ENCODE measurements around the gene TBR1.

Gene TBR1

DNA sequence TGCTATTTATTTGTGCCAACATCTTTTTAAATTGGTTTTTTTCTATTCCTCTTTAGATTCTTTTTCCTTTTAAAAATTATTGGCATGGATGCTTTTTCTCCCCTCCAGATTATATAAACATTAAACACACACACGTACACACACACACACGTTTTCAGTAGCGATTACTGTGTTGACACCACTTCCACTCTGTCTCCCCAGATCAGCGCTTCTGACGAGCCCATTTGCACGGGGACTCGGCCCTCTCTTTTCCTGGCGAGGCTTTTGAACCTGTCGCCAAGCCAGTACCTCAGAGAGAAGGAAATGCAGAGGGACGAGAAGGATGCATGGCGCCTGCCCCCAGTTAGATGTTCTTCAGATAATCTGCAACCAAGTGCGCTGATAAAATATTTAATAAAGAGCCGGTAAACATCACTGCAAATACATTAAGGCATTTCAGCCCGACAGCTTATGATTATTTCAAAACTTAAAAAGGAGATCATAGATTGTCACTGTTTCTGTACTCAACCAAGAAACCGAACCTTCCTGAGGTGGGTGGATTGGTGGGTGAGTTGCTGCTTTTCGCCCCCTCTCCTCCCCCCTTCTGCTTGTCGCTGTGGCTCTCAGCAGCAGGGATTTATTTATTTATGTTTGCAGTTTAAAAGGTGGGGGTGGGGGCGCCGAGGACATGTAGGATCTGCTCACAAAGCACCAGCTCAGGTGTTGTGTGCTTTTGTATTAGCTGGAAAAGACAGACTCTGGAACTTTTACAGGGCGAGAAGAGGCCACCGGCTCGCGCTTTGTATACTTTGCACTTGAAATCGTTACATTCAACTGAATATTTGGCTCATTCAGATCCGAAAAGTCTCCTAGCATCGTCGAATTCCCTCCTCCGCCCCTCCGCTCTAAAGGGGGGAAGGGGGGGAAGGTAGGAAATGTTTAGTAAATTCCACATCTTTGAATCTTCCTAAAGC lies 787 bp upstream of the TBR1 start:
- no peak for DNase-seq (ENCODE audit: low read depth)

DNA sequence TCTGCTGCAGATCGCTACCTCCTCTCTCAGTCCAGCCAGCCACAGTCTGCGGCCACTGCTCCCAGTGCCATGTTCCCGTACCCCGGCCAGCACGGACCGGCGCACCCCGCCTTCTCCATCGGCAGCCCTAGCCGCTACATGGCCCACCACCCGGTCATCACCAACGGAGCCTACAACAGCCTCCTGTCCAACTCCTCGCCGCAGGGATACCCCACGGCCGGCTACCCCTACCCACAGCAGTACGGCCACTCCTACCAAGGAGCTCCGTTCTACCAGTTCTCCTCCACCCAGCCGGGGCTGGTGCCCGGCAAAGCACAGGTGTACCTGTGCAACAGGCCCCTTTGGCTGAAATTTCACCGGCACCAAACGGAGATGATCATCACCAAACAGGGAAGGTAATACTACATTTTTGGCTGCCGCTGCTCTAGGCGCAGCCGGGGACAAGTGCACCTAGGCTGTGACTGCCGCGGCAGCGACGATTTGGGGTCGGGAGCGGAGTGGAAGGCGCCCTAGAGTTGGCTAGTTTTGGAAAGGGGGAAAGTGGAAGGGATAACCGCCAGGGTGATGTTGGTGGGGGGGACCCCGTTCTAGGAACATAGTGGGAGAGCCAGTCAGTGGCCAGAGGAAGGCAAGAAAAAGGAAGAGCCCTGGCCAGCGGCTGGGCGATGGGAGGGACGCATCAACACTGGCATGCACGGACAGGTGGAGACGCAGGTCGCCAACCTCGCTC lies 776 bp downstream of the TBR1 start:
- DNase-seq (ENCODE audit: low read depth), result no peak

DNA sequence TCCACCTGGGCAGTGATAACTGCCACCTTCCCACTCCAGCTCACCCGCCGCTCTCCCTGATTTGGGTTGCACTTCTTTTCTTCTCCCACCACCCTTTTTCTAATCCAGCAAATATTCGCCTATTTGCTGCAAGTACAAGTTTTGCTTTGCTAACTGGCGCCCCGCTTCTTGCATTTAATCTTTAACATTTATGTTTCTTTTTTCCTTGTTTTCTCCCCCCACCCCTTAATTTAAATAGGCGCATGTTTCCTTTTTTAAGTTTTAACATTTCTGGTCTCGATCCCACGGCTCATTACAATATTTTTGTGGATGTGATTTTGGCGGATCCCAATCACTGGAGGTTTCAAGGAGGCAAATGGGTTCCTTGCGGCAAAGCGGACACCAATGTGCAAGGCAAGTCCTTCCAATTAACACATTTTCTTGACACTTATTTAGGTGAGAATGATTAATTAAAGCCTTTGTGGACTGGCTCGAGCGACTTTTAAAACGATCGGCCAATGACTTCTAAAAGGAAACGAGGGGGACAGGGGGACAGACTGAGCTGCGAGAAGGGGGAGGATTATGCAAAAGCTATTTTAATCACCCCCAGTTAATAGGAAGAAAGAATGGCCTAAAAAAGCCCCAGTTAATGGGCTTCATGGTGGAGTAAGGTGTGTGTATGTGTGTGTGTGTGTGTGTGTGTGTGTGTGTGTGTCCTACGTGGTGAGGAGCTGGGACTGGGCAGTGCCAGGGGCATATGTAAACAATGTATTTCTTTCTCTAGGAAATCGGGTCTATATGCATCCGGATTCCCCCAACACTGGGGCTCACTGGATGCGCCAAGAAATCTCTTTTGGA lies 1.6 kb downstream of the TBR1 start:
- DNase-seq (ENCODE audit: low read depth), result no peak

DNA sequence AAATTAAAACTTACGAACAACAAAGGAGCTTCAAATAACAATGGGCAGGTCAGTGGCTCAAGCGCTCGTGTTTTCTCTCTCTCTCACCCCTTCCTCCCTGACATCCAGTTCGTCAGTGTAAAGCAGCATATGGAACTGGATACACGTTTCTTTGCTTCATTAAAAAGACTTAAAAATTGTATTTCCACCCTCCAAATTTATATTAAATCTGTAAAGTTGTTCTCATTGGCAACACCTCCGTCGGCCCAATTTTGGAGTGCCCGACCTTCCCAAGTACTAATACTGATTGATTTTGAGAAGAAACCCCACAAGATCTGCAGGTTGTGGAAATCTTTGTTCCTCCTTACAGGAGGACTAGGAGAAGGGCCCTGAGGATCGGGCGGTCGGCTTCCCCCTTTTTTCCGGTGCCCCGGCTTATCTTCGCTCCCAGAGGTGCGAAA lies 2.2 kb downstream of the TBR1 start:
- DNase-seq (ENCODE audit: low read depth), result no peak

DNA sequence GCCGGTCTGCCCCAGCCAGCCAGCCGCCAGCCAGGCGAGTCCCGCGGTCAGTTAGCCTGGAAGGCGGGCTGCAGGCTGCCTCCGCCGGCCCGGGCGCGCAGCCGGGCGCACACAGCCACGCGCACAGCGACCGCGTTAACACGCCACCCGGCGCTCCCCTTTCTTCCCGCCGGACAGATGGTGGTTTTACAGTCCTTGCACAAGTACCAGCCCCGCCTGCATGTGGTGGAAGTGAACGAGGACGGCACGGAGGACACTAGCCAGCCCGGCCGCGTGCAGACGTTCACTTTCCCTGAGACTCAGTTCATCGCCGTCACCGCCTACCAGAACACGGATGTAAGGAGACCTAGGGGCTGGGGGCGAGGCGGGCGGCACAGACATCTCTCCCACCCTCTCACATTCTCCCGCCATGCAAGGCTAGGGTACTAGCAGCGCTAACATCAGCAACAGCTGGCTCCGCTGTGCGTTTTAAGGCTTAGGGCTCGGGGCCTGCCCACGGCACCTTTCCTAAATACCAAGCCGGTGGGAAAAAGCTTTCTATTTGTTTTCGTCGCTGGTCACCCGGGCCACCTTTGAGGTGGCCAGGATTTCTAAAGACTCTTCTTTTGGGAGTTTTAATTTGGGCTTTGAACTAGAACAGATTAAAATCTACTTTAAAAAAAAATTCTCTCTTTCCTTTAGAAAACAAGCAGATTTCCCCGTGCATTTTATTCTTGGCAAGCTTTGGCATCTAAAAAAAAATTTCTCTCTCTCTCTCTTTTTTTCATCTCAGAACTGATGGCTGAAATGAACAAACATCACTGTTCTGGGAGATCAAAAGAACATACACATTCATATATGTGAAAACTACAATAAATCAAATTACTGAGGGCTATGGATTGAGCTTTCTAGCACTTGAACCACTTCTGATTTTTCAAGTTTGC lies 2.9 kb downstream of the TBR1 start:
- DNase-seq (ENCODE audit: low read depth), result no peak

DNA sequence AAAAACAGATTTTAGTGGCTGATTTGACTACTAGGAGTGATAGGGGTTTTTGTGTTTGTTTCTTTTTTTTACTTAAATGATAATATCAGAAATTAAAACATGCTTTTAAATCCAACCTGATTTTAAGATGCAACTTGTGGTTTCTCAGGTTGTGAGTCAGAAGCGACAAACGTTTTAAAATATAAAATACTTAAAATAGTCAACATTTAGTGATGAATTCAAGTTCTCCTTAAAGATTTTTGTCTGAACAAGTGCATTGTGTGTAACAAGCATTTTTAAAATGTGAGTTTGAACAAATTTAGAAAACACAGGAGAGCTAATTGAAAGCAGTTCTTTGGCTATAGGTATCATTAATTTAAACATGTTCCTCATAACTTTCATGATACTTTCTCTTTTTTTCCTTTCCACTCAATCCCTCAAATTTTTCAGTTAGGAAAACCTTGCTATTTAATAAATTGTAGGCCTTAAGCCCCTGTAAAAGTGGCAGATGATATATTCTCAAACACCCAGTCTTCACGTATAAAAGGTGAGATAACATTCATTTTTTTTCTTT lies 3.6 kb downstream of the TBR1 start:
- DNase-seq (ENCODE audit: low read depth), result no peak

DNA sequence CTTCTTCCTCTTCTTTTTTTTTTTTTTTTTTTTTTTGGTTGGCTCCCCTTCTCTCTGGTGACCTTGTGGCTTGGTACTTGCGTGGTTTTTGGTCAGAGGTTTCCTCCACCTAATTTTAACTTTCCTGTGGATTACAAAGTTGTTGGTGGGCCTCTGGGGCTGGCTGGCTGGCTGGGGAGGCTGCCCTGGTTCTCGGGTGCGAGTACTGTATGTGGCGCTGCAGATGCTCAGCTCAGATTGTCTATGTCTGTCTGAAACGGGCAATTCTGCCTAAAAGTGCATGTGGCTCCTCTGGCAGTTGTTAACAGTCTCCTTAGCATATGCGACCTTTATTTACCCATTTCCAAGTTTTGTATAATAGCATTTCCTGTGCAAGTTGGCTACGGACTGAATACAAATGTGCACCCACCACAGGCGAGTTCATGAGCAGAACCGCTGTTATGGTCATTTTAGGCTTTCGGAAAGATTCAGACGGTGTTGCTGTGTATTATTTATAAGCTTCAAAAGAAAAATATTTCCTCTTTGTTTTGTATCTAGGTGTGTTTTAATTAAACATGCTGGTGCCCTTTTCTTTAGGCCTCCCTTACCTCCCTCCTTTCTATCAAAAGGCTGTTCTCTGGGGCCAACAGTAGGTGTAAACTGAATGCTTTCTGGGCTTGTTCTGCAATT lies 4.4 kb downstream of the TBR1 start:
- DNase-seq (ENCODE audit: low read depth), result no peak

DNA sequence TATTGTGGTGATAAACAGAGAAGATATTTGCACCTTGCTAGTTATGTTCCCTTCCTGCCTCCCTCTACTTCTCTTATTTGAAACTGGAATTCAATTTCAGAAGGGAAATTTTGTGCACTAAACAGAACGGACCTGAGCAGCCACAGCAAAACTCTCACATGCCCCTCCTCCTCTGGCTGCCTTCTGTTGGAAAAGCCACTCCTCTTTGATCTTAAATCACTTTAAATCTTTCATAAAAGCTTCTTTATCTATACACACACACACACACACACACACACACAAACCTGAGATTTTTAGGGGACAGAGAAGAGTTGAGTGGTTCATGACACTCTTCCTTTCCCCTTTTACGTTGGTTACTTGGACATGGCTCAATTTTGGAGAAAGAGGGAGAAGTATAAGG lies 5.6 kb downstream of the TBR1 start:
- DNase-seq (ENCODE audit: low read depth), result no peak

DNA sequence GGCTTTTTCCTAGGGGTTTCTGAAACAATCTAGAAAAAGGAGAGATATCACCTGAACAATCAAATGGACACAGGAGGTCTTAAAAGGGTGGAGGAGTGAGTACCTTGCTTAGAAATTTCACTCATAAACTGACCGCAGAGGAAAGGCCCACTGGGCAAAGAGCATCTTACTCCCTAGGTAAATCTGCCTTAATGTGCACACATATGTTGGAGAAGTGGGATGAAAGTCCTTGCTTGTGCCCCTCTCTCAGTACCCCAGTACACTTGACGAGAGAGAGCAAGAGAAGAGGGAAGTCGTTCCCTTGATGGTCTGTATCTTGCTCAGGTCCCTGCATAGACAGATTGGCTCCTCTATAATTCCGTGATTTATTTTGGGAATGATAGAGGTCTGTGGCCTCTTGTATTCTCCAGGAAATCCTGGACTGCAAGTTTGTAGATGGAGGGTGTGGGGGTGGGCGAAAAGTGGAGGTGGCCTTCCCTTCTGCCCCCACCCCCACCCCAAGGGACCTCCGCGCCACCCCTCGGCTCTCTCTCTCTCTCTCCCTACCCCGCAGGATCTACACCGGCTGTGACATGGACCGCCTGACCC lies 6.8 kb downstream of the TBR1 start:
- no peak for DNase-seq (ENCODE audit: low read depth)

DNA sequence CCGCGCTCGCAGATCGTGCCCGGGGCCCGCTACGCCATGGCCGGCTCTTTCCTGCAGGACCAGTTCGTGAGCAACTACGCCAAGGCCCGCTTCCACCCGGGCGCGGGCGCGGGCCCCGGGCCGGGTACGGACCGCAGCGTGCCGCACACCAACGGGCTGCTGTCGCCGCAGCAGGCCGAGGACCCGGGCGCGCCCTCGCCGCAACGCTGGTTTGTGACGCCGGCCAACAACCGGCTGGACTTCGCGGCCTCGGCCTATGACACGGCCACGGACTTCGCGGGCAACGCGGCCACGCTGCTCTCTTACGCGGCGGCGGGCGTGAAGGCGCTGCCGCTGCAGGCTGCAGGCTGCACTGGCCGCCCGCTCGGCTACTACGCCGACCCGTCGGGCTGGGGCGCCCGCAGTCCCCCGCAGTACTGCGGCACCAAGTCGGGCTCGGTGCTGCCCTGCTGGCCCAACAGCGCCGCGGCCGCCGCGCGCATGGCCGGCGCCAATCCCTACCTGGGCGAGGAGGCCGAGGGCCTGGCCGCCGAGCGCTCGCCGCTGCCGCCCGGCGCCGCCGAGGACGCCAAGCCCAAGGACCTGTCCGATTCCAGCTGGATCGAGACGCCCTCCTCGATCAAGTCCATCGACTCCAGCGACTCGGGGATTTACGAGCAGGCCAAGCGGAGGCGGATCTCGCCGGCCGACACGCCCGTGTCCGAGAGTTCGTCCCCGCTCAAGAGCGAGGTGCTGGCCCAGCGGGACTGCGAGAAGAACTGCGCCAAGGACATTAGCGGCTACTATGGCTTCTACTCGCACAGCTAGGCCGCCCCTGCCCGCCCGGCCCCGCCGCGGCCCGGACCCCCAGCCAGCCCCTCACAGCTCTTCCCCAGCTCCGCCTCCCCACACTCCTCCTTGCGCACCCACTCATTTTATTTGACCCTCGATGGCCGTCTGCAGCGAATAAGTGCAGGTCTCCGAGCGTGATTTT lies 7.6 kb downstream of the TBR1 start:
- DNase-seq (ENCODE audit: low read depth), result no peak

DNA sequence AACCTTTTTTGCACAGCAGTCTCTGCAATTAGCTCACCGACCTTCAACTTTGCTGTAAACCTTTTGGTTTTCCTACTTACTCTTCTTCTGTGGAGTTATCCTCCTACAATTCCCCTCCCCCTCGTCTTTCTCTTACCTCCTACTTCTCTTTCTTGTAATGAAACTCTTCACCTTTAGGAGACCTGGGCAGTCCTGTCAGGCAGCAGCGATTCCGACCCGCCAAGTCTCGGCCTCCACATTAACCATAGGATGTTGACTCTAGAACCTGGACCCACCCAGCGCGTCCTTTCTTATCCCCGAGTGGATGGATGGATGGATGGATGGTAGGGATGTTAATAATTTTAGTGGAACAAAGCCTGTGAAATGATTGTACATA lies 8.3 kb downstream of the TBR1 start:
- DNase-seq (ENCODE audit: low read depth), result no peak

DNA sequence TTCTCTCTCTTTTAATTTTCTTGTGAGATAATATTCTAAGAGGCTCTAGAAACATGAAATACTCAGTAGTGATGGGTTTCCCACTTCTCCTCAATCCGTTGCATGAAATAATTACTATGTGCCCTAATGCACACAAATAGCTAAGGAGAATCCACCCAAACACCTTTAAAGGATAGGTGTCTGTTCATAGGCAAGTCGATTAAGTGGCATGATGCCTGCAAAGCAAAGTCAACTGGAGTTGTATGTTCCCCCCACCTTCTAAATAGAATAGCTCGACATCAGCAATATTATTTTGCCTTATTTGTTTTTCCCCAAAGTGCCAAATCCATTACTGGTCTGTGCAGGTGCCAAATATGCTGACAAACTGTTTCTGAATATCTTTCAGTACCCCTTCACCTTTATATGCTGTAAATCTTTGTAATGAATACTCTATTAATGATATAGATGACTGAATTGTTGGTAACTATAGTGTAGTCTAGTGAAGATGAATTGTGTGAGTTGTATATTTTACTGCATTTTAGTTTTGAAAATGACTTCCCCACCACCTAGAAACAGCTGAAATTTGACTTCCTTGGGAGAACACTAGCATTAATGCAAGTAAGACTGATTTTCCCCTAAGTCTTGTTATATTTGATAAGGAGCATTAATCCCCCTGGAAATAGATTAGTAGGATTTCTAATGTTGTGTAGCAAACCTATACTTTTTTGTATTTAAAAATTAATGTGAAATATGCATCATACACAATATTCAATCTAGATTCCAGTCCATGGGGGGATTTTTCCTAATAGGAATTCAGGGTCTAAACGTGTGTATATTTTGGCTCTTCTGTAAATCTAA lies 9.0 kb downstream of the TBR1 start:
- DNase-seq (ENCODE audit: low read depth), result no peak

DNA sequence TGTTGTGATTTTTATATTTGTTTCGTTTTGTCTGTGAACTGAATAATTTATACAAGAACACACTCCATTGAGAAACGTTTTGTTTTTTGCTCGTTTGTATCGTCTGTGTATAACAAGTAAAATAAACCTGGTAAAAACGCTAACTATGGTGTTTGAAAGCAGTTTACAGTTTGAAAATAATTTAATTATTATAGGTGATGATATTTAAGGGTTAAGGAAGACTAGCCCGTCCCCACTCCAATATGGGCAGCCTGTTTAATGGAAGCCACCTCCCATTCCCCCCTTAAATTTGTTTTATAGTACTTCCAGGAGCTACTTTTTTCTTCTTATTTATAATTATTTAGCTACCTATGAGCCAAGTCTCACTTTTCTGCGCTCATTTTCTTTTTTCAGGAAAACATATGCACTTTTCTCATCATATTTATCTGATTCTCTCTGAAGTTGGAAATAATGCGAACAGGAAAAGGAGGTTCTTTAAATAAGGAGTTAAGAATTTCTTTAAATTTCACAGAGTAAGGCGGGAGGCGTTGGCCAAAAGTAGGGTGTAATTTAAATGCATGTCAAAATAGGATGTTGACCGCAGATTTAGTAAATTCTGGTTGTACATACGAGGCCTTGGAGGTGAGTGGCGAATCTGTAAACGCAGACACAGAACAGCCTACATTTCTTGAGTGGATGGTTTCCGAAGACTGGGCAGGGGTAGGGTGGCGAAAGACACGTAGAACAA lies 9.8 kb downstream of the TBR1 start:
- no peak for DNase-seq (ENCODE audit: low read depth)

DNA sequence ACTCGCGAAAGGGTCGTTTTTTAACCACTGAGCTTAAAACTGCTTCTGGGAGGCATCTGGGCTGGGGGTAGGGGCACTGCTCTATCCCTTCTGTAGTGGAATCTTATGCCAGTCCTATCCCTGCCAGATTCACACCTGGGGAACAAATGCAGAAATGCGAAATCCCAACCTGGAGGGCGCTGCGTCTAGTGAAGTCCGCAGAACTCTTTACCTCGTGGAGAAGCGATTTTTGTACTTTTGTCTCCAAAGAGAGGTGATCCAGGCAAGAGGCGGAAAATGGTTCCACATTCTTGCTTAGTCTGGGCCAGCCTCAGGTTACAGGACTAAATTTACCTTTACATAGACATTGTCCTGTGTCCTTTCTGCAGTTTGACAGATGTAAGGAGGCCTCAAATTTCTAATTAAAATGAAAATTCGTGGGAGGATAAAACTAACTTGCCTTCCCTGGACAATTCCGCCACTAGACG lies 10.4 kb downstream of the TBR1 start:
- no peak for DNase-seq (ENCODE audit: low read depth)

DNA sequence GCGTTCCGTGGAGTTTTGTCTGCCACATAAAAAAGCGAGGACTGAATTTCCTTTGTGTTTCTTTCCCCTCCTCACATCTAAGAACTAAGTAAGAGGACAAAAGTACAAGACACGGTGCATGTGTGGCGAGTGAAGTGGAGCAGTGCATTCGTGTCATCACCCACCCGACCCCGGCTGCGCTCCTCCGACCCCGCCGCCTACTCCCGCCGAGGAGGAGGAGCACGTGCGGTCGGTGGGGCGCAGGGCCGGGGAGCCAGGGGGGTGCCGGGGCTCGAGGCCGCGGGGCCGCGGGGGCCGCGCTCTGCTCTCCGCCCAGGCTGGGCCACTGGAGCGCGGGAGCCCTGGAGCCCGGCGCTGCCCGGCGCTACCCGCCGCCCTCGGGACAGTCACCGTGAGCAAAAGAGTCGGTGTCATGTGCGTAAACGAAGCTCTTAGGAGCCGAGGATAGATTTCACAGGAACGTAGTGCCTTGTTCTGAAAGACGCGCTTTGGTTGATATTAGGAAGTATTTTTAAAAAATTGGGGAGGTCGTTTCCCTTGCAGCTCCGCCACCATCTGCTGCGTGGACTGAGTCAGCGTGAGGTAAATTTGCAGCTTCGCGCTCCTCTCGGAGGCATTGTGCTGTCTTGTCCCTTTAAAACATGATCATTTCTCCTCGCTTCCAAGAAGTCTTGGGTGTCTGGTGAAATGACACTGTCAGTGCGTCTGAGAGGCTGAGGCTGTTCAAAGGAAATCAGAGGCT lies 11.0 kb downstream of the TBR1 start:
- no peak for DNase-seq (ENCODE audit: low read depth)
